HepG2 (cell line): ENCODE data around the gene CIB1. TPM values are rescaled to one million over a fixed set of nuclear protein-coding genes. Genes with fewer than 3 reads are reported as not detected.

Experiments
- CCDC6 ChIP-seq: sonication (generic); formaldehyde crosslinking; IDR thresholded peaks from 2 replicates; pipeline ENCODE4 v1.8.1; 2022; ENCODE audit warnings: mild to moderate bottlenecking, missing genetic modification reagents, moderate library complexity
- EHMT2 ChIP-seq: fragments of 200-600 bp; sonication (generic); IDR thresholded peaks from 2 replicates; pipeline ENCODE4 v1.7.0; 2017; ENCODE audit warnings: antibody characterized with exemption, low read depth, low read length, borderline replicate concordance
- FOSL2 ChIP-seq: sonication (generic); formaldehyde crosslinking; IDR thresholded peaks from 2 replicates; pipeline ENCODE4 v1.4.0; 2020; ENCODE audit warnings: missing genetic modification reagents
- GTF3A ChIP-seq: sonication (generic); formaldehyde crosslinking; conservative IDR thresholded peaks from 2 replicates; pipeline ENCODE4 v1.4.0; 2020; ENCODE audit warnings: mild to moderate bottlenecking, missing genetic modification reagents
- JUN ChIP-seq: sonication (generic); formaldehyde crosslinking; IDR thresholded peaks from 2 replicates; pipeline ENCODE4 v1.4.0; 2020; ENCODE audit warnings: mild to moderate bottlenecking, missing genetic modification reagents
- MED8 ChIP-seq: sonication (generic); formaldehyde crosslinking; IDR thresholded peaks from 2 replicates; pipeline ENCODE4 v1.8.1; 2023; ENCODE audit warnings: mild to moderate bottlenecking, missing genetic modification reagents; ENCODE audit not compliant: insufficient replicate concordance
- MIXL1 ChIP-seq: IDR thresholded peaks from 2 replicates; pipeline ENCODE4 v1.6.1; 2016
- PHF5A ChIP-seq: IDR thresholded peaks from one replicate; pipeline ENCODE4 v1.6.1; 2018; ENCODE audit warnings: low read depth, missing genetic modification reagents; ENCODE audit not compliant: unreplicated experiment
- PHF8 ChIP-seq: sonication (generic); formaldehyde crosslinking; IDR thresholded peaks from 2 replicates; pipeline ENCODE4 v1.5.0; 2020; ENCODE audit warnings: missing genetic modification reagents
- SCMH1 ChIP-seq: sonication (generic); formaldehyde crosslinking; IDR thresholded peaks from 2 replicates; pipeline ENCODE4 v1.9.0; 2021; ENCODE audit warnings: missing genetic modification reagents, mild to moderate bottlenecking, borderline replicate concordance
- SP1 ChIP-seq, 2 experiments: fragments of 450-650 bp in 1 of 2; sonication (generic) in 1 of 2; formaldehyde crosslinking in 1 of 2; IDR thresholded peaks; 2 replicates each; pipeline versions ENCODE4 v1.4.0 to v1.6.1; 2016 to 2020; ENCODE audit warnings: missing genetic modification reagents in 1 of 2
- TBL1XR1 ChIP-seq: fragments of 150-350 bp; IDR thresholded peaks from 2 replicates; pipeline ENCODE4 v1.6.1; 2014; ENCODE audit warnings: borderline replicate concordance, low read length; ENCODE audit not compliant: partially characterized antibody
- ZBTB3 ChIP-seq: sonication (generic); formaldehyde crosslinking; IDR thresholded peaks from 2 replicates; pipeline ENCODE4 v1.4.0; 2020; ENCODE audit warnings: low read depth, mild to moderate bottlenecking, moderate library complexity, missing genetic modification reagents, borderline replicate concordance
- ZNF235 ChIP-seq: sonication (generic); formaldehyde crosslinking; IDR thresholded peaks from 2 replicates; pipeline ENCODE4 v1.8.1; 2023; ENCODE audit warnings: mild to moderate bottlenecking, missing genetic modification reagents, borderline replicate concordance
- ZNF264 ChIP-seq: sonication (generic); formaldehyde crosslinking; IDR thresholded peaks from 2 replicates; pipeline ENCODE4 v1.4.0; 2020; ENCODE audit warnings: missing genetic modification reagents
- ZNF282 ChIP-seq: fragments of 450-650 bp; IDR thresholded peaks from 2 replicates; pipeline ENCODE4 v1.6.1; 2018; ENCODE audit not compliant: partially characterized antibody
- ZNF556 ChIP-seq: sonication (generic); formaldehyde crosslinking; IDR thresholded peaks from 2 replicates; pipeline ENCODE4 v1.4.0; 2020; ENCODE audit warnings: mild to moderate bottlenecking, missing genetic modification reagents, borderline replicate concordance
- ZNF558 ChIP-seq: sonication (generic); formaldehyde crosslinking; IDR thresholded peaks from 2 replicates; pipeline ENCODE4 v1.9.0; 2022; ENCODE audit warnings: mild to moderate bottlenecking, missing genetic modification reagents, borderline replicate concordance
- ZNF563 ChIP-seq: sonication (generic); formaldehyde crosslinking; IDR thresholded peaks from 2 replicates; pipeline ENCODE4 v1.8.0; 2022; ENCODE audit warnings: mild to moderate bottlenecking, moderate library complexity, missing genetic modification reagents
- ZNF703 ChIP-seq: sonication (generic); formaldehyde crosslinking; IDR thresholded peaks from 2 replicates; pipeline ENCODE4 v1.5.1; 2020; ENCODE audit warnings: missing genetic modification reagents, mild to moderate bottlenecking, moderate library complexity, borderline replicate concordance
- ZNF766 ChIP-seq: sonication (generic); formaldehyde crosslinking; IDR thresholded peaks from 2 replicates; pipeline ENCODE4 v1.5.0; 2020; ENCODE audit warnings: missing genetic modification reagents, borderline replicate concordance
- ZNF883 ChIP-seq: sonication (generic); formaldehyde crosslinking; IDR thresholded peaks from 2 replicates; pipeline ENCODE4 v1.5.1; 2020; ENCODE audit warnings: mild to moderate bottlenecking, missing genetic modification reagents; ENCODE audit errors: not compliant biosample characterization
- polyA plus RNA-seq, 8 experiments: library from polyadenylated mRNA; depleted of rRNA in 3 of 8; stranded (reverse) in 7 of 8; unstranded in 1 of 8; fragments of >200 nt; fragmentation: Illumina TruSeq in 4 of 8; extraction: Trizol in 4 of 8; gene quantifications; 2 replicates each; pipeline versions ENCODE4 v1.2.1 to v1.2.3, GENCODE V29; 2011 to 2016; ENCODE audit warnings: low read depth in 4 of 8, missing spikeins in 1 of 8, mixed read lengths in 1 of 8; ENCODE audit not compliant: insufficient read depth in 1 of 8
- total RNA-seq, 5 experiments: library from RNA; depleted of rRNA; stranded (reverse); fragments of >200 nt; fragmentation: Illumina TruSeq; extraction: Trizol; gene quantifications; 2 replicates each; pipeline ENCODE4 v1.2.3, GENCODE V29; 2016; ENCODE audit warnings: low read depth in 1 of 5
- TF ChIP-seq, protein P1 (sequence below): sonication (generic); formaldehyde crosslinking; IDR thresholded peaks from 2 replicates; pipeline ENCODE4 v1.4.0; 2020; ENCODE audit warnings: mild to moderate bottlenecking, missing genetic modification reagents
- TF ChIP-seq, protein P2 (sequence below): sonication (generic); formaldehyde crosslinking; IDR thresholded peaks from 2 replicates; pipeline ENCODE4 v1.4.0; 2020; ENCODE audit warnings: mild to moderate bottlenecking, missing genetic modification reagents
- TF ChIP-seq, protein P3 (sequence below): sonication (generic); formaldehyde crosslinking; IDR thresholded peaks from 2 replicates; pipeline ENCODE4 v1.5.1; 2020; ENCODE audit warnings: mild to moderate bottlenecking, missing genetic modification reagents, borderline replicate concordance

The CIB1 gene
- total and polyA plus RNA-seq, 2 of the 13 experiments (the other 11 are each of a cell fraction or from before 2014, with no cell fraction given): 38.7 to 72.7 TPM

DNA sequence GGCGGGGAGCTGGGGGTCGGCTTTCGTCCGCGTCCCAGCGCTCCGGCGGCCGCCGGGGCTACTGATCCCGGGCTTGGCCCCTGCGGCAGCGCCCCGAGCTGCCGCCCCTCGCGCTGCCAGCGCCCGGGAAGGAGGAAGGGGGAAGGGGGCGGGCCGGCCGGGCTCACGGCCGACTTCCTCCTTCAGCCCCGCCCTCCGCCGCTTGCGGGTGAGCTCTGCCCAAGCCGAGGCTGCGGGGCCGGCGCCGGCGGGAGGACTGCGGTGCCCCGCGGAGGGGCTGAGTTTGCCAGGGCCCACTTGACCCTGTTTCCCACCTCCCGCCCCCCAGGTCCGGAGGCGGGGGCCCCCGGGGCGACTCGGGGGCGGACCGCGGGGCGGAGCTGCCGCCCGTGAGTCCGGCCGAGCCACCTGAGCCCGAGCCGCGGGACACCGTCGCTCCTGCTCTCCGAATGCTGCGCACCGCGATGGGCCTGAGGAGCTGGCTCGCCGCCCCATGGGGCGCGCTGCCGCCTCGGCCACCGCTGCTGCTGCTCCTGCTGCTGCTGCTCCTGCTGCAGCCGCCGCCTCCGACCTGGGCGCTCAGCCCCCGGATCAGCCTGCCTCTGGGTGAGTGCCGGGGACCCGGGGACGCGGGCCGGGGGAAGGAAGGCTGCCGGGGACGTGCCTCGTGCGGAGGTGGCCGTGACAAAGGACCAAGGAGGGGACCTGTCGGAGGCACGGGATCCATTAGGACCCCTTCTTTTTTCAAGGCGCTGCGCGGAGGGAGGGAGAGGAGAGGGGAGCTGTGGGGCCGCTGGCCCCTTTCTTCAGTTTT is 32.4 kb downstream of the CIB1 start, which contains the start of gene SEMA4B (continued):
- TF ChIP-seq ZNF703 (CRISPR knock-in tag) (no peak), ZNF235 (no peak), ZNF264 (CRISPR knock-in tag) (no peak), ZBTB3 (CRISPR knock-in tag) (0 out of 2 replicates have a peak, but pooled peaks have one; percentile 37), ZNF563 (CRISPR knock-in tag) (no peak; the same call in none of the 2 replicates), ZNF766 (peak; percentile 22; the same call in 1 of the 2 replicates), ZNF556 (CRISPR knock-in tag) (no peak), ZNF282 (no peak), TBL1XR1 (no peak), PHF5A (CRISPR knock-in tag) (no peak), CCDC6 (CRISPR knock-in tag) (no peak), ZNF883 (CRISPR knock-in tag) (peak; percentile 19), MIXL1 (CRISPR knock-in tag) (no peak), JUN (CRISPR knock-in tag) (no peak), GTF3A (no peak), SCMH1 (no peak), PHF8 (CRISPR knock-in tag) (peak; percentile 56), ZNF558 (CRISPR knock-in tag) (peak; percentile 70; the same call in 1 of the 2 replicates), FOSL2 (CRISPR knock-in tag) (no peak), SP1 (IDR thresholded peaks at IDR 0.05) (no peak), SP1 (CRISPR knock-in tag; IDR thresholded peaks at IDR 0.05) (peak; percentile 47; the same call in 1 of the 2 replicates), EHMT2 (no peak), MED8 (CRISPR knock-in tag) (peak; percentile 35)
- TF ChIP-seq, protein P1, sequence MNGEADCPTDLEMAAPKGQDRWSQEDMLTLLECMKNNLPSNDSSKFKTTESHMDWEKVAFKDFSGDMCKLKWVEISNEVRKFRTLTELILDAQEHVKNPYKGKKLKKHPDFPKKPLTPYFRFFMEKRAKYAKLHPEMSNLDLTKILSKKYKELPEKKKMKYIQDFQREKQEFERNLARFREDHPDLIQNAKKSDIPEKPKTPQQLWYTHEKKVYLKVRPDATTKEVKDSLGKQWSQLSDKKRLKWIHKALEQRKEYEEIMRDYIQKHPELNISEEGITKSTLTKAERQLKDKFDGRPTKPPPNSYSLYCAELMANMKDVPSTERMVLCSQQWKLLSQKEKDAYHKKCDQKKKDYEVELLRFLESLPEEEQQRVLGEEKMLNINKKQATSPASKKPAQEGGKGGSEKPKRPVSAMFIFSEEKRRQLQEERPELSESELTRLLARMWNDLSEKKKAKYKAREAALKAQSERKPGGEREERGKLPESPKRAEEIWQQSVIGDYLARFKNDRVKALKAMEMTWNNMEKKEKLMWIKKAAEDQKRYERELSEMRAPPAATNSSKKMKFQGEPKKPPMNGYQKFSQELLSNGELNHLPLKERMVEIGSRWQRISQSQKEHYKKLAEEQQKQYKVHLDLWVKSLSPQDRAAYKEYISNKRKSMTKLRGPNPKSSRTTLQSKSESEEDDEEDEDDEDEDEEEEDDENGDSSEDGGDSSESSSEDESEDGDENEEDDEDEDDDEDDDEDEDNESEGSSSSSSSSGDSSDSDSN (CRISPR knock-in tag): peak; percentile 83
- TF ChIP-seq, protein P2, sequence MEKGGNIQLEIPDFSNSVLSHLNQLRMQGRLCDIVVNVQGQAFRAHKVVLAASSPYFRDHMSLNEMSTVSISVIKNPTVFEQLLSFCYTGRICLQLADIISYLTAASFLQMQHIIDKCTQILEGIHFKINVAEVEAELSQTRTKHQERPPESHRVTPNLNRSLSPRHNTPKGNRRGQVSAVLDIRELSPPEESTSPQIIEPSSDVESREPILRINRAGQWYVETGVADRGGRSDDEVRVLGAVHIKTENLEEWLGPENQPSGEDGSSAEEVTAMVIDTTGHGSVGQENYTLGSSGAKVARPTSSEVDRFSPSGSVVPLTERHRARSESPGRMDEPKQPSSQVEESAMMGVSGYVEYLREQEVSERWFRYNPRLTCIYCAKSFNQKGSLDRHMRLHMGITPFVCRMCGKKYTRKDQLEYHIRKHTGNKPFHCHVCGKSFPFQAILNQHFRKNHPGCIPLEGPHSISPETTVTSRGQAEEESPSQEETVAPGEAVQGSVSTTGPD (CRISPR knock-in tag): no peak
- TF ChIP-seq, protein P3, sequence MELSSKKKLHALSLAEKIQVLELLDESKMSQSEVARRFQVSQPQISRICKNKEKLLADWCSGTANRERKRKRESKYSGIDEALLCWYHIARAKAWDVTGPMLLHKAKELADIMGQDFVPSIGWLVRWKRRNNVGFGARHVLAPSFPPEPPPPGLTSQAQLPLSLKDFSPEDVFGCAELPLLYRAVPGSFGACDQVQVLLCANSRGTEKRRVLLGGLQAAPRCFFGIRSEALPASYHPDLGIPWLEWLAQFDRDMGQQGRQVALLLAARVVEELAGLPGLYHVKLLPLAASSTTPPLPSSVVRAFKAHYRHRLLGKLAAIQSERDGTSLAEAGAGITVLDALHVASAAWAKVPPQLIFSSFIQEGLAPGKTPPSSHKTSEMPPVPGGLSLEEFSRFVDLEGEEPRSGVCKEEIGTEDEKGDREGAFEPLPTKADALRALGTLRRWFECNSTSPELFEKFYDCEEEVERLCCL (CRISPR knock-in tag): no peak
